Mucosa of descending colon (tissue), 3 donors: ENCODE measurements around the gene FJX1. TPM values are rescaled to one million over a fixed set of nuclear protein-coding genes. Genes with fewer than 3 reads are reported as not detected.

Experiments used
- ATAC-seq: fragments of 200-7000 bp; cut with Tn5 transposase; one replicate; pipeline ENCODE4 v1.9.1; 2020; ENCODE audit warnings: mild to moderate bottlenecking, moderate library complexity
- DNase-seq, 3 donors: peaks; one replicate each; pipeline ENCODE4 v3.0.0-alpha.2; 2020
- H3K36me3 ChIP-seq: fragments of 200-600 bp; one replicate; pipeline ENCODE4 v1.8.0; 2021; ENCODE audit warnings: low read depth, mild to moderate bottlenecking
- H3K4me1 ChIP-seq: fragments of 200-600 bp; one replicate; pipeline ENCODE4 v1.8.0; 2021; ENCODE audit warnings: low read depth, mild to moderate bottlenecking
- H3K4me3 ChIP-seq: fragments of 200-600 bp; one replicate; pipeline ENCODE4 v1.8.0; 2021; ENCODE audit warnings: mild to moderate bottlenecking
- H3K9me3 ChIP-seq: fragments of 200-600 bp; one replicate; pipeline ENCODE4 v1.8.0; 2021; ENCODE audit warnings: mild to moderate bottlenecking
- intact Hi-C, 2 donors: fragments of 100-400 bp; cut with DNase I in 1 of 2; cut with micrococcal nuclease in 1 of 2; formaldehyde crosslinking; loops; one replicate each; pipeline versions ENCODE4 v1.11.0 to v1.11.1; 2022; cut with DNase I, micrococcal nuclease
- total RNA-seq, 3 donors: library from RNA; stranded (reverse); fragmentation: NEBNext Ultra II Directional in 2 of 3; extraction: Animal tissue kit (Norgen Biotek cat#: 25700) in 2 of 3; gene quantifications; one replicate each; pipeline versions ENCODE4 v1.2.1 to v1.2.4, GENCODE V29; 2021 to 2023
- TF ChIP-seq, protein P1 (sequence below): fragments of 200-600 bp; IDR thresholded peaks from one replicate; pipeline ENCODE4 v1.8.0; 2022; ENCODE audit warnings: antibody characterized with exemption, mild to moderate bottlenecking
- donor health status: DM: no; HTN: no; CAD: no; lungs with moderate emphysema.
- donor health status: DM: no; HTN: no; CAD: no.
- donor health status: DM: no; HTN: yes; CAD: no.

Gene FJX1
- total RNA-seq, 3 donors from 2014 or later = 0.36 to 1.7 (median 0.84) TPM

DNA sequence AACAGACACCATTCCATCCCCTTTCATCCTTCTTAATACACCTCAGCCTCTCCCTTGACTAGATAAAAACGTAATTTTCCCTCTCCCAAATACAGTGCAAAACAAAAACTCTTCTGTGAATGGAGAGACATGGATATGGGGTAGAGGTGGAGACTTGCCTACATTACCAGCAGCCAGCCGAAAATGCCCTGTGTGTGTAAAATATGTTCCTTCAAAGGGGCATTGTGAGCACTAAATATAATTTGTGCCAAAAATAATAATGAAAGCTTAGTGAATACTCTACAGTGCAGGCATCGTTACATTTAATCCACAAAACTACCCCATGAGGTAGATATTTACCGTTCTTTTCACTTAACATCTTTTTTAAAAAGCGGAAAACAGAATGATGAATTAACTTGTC, 43.3 kb downstream of the FJX1 start:
- Histone ChIP-seq H3K36me3 (no peaks in the 10 kb centered on the region), H3K9me3 (peaks cover 7% of the 10 kb centered on the region), H3K4me1 (peaks cover 7% of the 10 kb centered on the region), H3K4me3 (no peak overlapping the region)
- intact Hi-C loops = no loop called here
- no peak for ATAC-seq
- no peak for DNase-seq
- TF ChIP-seq, protein P1, sequence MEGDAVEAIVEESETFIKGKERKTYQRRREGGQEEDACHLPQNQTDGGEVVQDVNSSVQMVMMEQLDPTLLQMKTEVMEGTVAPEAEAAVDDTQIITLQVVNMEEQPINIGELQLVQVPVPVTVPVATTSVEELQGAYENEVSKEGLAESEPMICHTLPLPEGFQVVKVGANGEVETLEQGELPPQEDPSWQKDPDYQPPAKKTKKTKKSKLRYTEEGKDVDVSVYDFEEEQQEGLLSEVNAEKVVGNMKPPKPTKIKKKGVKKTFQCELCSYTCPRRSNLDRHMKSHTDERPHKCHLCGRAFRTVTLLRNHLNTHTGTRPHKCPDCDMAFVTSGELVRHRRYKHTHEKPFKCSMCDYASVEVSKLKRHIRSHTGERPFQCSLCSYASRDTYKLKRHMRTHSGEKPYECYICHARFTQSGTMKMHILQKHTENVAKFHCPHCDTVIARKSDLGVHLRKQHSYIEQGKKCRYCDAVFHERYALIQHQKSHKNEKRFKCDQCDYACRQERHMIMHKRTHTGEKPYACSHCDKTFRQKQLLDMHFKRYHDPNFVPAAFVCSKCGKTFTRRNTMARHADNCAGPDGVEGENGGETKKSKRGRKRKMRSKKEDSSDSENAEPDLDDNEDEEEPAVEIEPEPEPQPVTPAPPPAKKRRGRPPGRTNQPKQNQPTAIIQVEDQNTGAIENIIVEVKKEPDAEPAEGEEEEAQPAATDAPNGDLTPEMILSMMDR = no peak

DNA sequence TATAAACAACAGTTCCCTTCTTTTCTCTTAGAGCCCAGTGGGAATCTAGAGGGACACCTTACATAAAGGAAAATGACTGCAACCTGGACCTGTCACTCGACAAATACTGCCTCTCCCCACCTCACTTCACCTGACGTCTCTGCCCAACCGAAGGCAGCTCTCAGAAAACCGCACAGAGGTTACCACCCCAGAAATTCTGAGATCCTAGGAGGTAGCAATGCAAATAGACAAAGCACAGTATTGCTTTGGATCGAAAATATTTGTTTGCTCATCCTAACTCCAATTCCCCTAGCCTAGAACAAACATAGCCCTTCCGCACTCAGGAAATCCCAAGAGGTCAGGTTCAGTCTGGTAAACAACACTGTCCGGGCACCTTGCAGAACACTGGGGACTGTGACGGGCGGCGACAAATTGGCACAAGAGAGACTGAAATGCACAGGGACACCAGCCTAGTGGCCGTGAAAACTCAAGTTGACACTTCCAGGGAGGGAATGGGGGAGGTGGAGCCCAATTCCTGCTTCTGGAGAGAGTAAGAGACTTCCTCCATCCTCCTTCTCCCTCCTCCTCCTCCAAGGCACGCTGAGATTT, 43.9 kb downstream of the FJX1 start:
- H3K4me3 ChIP-seq = peak overlapping the region; percentile 57

DNA sequence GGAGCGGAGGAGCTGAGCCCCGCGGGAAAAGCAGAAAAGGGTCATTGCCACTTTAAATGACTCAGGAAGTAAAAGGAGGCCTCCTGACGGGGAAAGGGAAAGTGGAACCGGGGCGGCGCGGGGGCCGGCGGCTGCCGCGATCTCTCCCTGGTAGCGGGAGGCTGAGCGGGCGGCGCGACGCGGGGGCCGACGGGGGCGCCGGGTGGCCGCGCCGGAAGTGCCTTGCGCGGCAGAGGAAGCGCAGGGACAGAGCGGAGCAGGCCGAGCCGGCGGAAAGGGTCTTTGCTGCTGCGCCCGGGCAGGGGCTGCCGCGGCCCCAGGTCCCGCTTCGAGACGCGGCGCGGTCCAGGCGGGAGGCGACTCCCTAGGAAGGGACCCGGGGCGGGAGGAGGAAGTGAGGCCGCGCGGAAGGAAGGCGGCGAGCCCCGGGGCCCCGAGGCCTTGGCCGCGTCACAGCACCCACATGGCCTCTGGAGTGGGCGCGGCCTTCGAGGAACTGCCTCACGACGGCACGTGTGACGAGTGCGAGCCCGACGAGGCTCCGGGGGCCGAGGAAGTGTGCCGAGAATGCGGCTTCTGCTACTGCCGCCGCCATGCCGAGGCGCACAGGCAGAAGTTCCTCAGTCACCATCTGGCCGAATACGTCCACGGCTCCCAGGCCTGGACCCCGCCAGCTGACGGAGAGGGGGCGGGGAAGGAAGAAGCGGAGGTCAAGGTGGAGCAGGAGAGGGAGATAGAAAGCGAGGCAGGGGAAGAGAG, 44.6 kb downstream of the FJX1 start, which contains the start of gene TRIM44:
Gene TRIM44, plus strand, starts transcription at position 127 of the 759 bp plus-strand sequence. Its CDS starts 337 bp downstream, at position 464.
- ATAC-seq = peak; percentile 95
- H3K4me1 ChIP-seq = peaks cover 7% of the 10 kb centered on the region
- H3K4me3 ChIP-seq = peak within 1 kb of the TSS; percentile 57
- H3K36me3 ChIP-seq = no peaks in the 10 kb centered on the region
- intact Hi-C loops = no loop called here
- H3K9me3 ChIP-seq = peaks cover 7% of the 10 kb centered on the region
- TF ChIP-seq, protein P1 = no peak
- DNase-seq = peak; percentile 87 to 91 (median 89)

More for the DNA sequence above, 43.9 kb downstream of the FJX1 start:
- peak; percentile 62 for ATAC-seq
- TF ChIP-seq, protein P1 = no peak
- Histone ChIP-seq H3K4me1 (peaks cover 7% of the 10 kb centered on the region), H3K9me3 (peaks cover 7% of the 10 kb centered on the region), H3K36me3 (no peaks in the 10 kb centered on the region)
- DNase-seq = no peak
- intact Hi-C loops = no loop called here

DNA sequence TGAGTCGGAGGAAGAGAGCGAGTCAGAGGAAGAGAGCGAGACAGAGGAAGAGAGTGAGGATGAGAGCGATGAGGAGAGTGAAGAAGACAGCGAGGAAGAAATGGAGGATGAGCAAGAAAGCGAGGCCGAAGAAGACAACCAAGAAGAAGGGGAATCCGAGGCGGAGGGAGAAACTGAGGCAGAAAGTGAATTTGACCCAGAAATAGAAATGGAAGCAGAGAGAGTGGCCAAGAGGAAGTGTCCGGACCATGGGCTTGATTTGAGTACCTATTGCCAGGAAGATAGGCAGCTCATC, 45.1 kb downstream of the FJX1 start:
- Histone ChIP-seq H3K4me3 (no peak overlapping the region), H3K4me1 (peaks cover 7% of the 10 kb centered on the region), H3K9me3 (peaks cover 7% of the 10 kb centered on the region), H3K36me3 (no peaks in the 10 kb centered on the region)
- ATAC-seq = no peak
- peak in 1 of 3 donors; percentile 8 for DNase-seq
- intact Hi-C loops = no loop called here
- TF ChIP-seq, protein P1 = no peak

DNA sequence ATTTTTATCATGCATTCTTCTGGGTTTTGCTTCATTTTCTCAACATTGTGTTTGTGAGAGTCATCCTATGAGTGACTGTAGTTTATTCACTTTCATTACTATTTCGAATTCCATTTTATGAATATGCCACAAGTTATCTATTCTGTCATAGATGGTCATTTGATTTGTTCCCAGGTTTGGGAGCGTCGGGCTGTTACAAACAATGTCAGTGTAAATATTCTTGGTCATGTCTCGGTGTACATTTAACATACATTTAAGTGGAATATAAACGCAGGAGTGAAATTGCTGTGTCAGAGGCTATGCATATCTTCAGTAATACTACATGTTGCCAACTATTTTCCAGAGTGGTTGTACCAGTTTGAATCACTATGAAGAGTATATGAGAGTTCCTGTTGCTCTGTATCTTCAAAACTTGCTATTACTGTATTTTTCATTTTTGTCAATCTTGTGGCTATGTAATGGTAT, 46.7 kb downstream of the FJX1 start:
- DNase-seq (no peak), ATAC-seq (no peak)
- H3K4me3 ChIP-seq = no peak overlapping the region
- peaks cover 7% of the 10 kb centered on the region for H3K9me3 ChIP-seq
- intact Hi-C loops = no loop called here
- no peaks in the 10 kb centered on the region for H3K36me3 ChIP-seq
- TF ChIP-seq, protein P1 = no peak
- peaks cover 7% of the 10 kb centered on the region for H3K4me1 ChIP-seq
